Stimulated activated CD4-positive, alpha-beta T cell treated with anti-CD3 and anti-CD28 coated beads, Interleukin-4, amount 100 ng/mL, for 4 hours (primary cell): Measurements from ENCODE around the gene RAI1.

Experiments
- DNase-seq, 2 experiments: peaks; one replicate each; pipeline ENCODE4 v3.0.0-alpha.2; 2020

Gene RAI1

DNA sequence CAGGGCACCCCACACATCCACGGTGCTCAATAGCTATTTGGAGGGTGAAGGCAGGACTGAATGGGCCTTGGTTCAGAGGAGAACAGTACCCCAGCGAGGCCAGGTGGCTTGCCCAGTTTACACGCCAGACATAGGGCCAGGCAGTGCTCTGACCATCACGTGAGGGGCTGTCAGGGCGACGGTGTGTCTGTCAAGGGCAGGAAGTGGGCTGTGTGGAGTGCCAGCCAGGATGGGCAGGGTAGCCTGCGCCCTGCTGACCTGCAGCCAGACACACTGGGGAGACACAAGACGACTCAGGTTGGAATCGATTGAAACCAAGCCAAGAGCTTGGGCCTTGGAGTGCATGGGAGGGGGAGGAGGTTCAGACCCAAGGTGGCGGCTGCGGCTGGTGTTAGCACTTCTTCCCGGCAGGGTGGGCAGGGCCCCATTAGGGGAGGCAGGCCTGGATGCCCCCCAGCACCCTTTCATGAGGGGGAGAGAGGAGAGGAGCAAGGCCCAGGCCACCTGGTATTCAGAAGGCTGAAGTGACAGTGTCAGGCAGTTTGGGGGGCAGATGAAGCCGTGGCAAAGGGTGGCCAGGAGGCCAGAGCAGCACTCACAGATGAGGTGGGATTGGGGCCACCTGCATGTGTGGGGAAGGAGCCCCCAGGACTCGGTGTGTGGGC, 87.3 kb downstream of the RAI1 start:
- no peak for DNase-seq

DNA sequence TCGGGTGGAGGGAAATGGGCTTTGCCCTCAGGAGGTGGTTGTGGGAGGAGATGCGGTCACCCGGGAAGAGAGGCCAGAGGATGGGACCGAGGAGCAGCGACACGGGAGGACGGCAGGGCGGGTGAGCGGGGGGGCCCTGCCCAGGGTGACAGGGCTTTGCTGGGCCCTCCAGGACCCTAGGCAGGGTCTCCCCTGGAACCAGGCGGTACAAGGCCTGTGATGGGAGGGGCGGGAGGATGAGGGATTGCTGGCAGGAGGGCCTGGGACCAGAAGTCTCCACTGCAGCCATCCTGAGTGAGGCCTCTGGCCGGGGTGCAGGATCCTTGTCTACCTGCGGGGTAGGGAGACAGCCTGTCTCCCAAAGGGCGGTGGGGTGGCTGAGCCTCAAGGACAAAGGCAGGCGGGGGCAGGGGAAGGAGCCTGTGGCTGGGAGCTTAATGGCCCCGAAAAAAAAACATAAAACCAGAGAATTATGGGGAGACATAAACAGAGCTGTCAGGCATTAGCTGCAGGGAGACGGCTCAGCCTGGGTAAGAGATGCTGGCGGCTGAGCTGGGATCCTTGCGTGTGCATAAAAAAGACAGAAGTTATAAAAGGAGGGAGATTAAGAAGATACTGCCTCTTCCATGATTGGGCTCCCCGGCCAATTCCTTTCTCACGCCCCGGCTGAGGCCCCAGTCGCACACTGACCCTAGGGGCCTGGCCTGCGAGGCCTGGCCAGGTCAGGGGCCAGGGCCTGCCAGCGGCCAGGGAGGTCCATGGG, 88.8 kb downstream of the RAI1 start:
- no peak for DNase-seq

DNA sequence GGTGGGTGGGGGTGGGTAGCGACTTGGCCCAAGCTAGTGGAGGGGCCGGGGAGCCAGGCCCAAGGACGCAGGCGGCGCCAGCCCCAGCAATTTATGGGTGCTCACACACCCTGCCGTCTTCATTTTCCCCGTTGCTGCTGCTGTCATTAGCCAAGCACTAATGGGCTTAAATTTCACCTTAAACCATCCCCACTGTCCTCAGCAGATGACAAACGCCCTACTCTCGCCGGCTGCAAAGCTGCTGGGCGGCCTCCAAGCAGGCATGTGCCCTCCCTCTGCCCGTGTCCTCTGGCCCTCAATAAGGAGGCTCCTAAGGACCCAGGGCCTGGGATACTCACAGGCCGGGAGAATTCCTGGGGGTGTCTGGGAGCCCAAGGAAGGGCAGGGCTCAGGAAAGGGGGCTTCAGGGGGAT, 89.4 kb downstream of the RAI1 start:
- no peak for DNase-seq

DNA sequence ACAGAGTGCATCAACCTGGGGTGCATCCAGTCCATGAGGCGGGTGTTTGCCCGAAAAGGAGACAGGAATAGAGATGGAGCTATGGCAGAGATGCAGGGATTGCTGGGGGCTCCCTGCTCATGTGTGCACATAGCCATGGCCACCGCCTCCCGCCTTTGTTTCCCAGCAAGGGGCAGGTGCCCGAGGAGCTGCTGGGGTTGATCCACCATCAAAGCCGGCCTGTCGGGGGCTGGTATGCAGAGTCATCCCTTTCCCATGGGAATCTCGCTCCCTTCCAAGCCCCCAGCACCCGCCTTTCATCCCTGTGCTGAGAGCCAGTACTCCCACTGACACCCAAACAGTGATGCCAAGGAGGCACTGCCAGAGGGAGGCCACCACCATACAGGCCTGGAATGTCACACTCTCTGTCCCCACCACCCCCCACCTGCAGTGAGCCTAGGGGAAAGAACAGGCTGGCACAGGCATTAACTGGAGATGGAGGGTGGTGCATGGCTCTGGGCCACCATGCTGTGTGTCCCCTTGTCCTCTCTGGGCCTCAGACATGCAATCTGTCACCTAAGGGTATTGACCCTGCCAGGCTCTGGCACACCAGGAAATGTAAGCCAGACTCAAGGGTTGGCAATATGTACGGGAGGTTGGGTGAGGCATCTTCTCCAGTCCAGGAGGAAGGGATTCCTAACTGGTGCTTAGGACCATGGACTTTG, 90.4 kb downstream of the RAI1 start:
- no peak for DNase-seq

DNA sequence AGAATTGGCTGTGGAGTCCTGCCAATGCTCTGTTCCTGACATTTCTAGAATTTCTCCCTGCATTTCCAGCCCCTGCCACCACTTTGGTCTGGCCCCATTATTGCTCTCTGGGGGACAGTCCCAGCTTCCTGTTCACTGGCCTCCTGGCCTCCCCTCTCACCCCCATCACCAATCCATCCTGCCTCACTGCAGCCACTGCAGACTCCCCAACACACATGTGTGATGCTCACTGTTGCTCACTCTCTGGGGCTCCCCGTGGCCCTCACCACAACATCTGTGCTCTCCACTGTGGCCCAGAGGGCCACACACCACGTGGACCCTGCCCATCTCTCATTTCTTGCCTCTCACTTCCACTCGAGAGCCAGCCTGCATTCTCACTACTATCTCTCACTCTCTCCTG, 91.0 kb downstream of the RAI1 start:
- DNase-seq: no peak

DNA sequence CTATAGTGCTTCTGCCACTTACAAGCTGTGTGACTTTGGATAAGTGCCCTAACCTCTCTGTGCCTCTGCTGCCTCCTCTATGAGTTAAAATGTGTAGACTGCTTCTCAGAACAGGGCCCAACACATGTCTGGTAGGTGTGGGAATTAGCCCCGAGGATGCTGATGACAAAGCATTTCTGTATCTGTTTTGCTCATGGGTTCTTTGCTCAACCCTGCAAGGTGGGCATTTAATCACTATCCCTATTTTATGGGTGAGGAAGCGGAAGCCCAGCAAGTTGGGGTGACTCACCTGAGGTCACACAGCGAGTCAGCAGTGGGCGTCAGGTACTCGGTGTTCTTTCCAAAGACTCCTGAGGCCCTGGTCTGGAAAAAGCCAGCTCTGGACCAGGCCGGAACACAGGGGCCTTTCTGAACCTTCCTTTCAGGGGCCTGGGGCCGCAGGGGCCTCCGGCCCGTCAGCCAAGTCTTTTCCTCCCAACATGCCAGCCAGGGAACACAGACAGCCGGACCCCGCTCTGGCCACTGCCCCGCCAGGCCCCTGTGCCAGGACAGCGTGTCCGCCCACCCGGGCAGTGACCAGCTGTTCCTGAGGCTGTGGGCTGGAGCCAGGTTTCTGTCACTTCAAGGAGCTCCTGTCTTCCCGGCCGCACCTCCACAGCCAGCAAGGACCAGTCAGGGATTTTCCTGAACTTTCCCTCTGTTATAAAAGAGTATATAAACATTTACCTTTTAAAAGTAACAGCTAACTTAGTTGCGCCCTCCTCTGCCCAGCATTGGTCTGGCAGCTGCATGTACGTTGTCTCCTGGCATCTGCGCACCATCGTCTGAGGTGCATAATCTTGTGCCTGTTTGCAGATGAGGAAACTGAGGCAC, 93.0 kb downstream of the RAI1 start:
- DNase-seq: no peak

DNA sequence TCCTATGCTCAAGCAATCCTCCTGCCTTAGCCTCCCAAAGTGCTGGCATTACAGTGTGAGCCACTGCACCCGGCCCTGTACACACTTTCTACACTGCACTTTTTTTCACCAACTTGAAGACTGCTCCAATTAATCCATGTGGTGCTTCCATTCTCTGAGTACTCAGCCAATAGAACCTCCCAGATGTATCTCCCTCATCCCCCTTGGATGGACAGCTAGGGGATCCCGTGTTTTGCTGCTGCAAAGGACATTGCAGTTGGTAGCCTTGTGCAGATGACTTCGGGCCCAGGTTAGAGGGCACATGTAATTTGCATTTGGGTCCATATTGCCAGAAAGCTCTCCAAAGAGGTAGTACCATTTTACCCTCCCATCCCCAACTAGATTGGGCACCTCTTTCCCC, 95.6 kb downstream of the RAI1 start:
- no peak for DNase-seq

DNA sequence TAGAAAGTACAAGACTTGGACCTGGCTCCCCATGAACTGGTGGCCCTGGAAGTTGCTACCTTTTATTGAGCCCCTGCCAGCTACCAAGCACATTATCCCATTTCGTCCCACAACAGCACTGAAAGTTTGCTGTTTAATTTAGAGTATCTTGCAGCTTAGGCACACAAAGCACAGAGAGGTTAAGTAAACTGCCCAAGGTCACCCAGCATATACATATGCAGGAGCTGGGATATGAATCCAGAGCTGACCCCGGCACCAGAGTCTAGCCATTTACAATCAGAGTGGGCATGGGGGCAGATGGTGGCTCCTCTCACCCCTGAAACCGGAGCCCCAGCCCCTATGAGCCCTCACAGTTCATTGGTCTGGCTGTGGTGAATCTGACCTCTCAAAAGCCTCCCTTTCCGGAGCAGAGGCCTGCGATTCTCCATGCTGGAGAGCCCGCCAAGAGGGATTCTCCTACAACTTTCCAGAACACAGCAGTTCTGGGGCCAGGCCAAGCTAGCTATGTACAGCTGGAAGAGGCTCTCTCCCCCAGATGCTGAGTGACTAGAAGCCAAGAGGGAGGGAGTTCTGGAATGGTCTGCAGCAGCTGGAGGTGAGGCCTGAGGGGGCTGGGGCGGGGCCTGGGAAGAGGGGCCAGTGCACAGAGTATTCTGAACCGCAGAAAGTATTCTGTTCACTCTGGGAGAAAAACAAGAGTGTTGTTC, 97.2 kb downstream of the RAI1 start:
- no peak for DNase-seq

DNA sequence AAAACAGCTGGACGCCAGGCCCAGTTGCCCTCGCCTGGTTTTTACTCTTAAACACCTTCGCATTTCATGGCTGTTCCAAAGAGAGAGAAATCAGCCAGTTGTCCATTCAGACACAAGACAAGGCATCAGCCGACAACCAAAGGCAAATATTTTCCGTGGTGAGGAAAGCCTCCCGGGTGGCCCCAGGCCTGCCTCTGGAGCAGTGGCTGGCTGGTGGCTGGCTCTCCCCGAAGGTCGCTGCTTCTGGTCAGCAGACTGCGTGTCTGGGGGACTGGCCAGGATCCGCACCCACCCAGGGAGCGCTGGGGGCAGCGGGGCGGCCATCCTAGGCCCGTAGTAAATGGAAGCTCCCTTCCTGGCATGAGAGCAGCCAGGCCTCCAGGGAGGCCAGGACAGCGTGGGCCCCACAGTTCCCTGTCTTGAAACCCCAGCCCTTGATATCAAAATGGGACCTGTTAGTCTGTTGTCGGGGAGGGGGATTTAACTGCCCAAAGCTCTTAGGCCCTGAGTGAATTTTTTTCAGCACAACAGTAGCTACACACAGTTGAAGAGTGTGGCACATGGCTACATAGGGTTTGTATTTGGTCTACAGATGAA, 97.9 kb downstream of the RAI1 start:
- no peak for DNase-seq

DNA sequence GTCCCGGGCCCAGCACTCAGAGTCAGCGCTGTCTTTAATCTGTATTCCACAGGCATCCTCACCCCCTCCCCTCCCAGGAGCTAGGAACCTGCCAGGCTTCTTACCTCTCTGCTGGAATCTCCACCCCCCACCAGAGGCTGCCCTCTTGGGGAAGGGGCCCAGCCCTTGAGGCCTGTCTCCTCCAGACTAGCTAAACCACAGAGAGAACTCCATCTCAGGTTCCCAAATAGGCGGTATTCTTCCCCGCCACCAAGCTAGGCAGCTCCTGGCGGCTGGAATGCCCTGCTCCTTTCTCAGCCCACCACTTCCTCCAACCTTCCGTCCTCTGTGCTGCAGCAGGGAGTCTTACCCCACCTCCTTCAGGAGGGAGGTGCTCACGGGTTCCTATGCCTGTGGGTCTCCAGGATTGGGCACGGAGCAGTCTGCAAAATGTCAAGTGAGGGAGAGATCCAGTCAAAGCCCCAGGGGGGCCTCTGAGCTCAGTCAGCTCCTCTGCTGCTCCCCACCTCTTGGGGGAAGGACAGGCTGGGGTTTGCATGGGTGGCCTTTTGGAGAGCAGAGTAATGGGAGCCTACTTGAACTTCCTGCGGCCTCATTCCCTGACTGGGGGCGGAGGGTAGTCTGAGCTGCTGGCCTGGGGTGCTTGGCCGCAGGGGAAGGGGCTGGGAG, 99.8 kb downstream of the RAI1 start:
- no peak for DNase-seq

DNA sequence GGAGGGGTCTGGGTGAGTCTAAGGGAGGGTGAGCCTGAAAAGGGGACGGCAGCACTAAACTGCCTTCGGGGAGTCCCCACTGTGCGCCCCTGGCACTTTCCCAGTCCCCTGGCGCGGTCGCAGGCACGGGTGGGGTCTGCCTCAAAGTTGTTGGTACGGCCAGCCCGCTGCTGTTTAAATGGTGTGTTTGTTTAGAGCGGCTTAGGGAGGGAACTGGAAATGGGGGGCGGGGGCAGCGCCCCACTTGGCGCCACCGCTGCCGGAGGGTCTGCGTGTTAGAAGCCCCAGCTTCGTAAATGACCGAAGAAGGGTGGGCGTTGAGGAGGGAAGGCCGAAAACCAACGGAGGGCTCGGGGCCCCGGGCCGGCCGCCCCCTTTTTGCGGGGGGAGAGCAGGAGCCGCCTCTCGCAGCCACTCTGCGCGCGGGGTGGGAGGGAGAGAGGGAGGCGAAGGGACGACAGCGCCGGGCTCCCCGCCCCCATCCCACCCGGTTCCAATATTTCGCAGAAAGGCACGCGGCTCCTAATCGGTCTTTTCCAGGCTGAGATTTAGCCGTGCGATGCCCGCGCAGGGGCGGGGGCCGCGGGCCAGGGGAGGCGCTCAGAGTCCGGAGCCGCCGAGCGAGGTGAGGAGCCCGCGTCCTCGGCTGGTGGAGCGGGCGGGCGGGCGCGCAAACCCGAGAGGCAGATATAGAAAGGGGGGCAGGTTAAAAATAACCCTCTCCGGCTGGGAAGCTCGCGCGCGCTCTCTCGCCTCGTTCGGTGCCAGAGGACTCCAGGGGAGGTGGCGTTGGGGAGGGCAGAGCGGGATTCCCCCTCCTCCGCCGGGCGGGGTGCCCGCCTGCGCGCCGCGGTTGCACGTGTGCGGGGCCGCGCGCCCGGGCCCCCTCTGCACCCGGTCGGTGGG, 100.6 kb downstream of the RAI1 start:
- DNase-seq: peak; percentile 30 to 45

DNA sequence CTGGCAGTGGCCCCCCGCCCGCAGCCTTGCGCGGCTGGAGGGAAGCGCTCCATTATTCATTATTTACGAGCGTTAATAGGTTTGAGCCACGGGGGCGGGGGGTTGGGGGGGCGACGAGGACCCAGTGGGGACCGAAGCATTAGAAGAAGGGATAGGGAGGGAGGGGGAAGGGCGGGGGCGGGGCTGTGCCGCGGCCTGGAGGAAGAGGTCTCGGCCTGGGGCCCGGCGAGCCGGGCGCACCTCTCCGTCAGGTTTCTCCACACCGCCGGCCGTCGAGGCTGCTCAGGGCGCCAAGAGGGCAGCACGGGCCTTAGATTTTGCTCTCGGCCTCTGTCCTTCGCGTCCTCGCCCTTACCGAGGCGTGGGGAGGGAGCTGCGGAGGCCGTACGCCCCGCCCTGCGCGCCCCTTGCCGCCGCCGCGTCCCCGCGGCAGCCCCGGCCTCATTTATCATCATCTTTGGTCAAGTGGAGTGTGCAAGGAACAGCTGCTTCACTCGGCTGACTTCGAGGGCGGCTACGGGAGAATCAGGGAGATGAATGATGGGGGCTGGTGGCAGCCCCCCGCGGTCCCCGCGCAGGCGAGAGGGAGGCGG, 101.4 kb downstream of the RAI1 start:
- DNase-seq: no peak

DNA sequence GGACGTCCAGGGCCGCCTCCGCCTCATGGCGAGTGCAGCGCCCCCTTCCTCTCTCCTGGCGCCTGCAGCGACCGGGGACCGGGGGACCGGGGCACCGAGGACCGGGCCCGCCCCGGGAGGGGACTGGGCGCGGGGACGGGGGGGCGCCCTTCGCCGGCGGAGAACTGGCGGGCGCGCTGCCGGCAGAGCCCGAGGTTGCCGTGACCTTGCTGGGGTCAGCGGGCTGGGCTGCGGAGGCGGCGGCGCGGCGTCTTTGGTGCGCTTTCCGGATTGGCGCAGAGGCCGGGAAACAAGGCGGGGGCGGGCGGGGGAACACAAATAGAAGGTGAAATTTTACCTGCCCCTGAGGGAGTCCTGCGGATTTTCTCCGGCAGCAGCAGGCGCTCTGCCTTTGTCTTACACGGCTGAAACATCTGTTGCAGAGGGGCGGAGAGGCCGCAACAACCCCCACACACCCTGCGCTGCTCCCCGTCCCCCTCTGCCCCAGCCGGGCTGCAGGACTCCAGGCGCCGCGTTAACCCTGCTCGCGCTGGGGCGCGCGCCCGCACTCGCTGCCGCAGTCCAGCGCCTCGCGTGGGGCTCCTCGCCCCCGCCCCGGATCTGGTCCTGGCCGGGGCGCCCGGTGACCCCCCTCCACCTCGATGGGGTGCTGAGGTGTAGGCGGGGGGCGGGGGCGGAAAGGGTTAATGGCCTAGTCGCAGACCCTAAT, 102.0 kb downstream of the RAI1 start:
- peak; percentile 47 to 52 for DNase-seq

DNA sequence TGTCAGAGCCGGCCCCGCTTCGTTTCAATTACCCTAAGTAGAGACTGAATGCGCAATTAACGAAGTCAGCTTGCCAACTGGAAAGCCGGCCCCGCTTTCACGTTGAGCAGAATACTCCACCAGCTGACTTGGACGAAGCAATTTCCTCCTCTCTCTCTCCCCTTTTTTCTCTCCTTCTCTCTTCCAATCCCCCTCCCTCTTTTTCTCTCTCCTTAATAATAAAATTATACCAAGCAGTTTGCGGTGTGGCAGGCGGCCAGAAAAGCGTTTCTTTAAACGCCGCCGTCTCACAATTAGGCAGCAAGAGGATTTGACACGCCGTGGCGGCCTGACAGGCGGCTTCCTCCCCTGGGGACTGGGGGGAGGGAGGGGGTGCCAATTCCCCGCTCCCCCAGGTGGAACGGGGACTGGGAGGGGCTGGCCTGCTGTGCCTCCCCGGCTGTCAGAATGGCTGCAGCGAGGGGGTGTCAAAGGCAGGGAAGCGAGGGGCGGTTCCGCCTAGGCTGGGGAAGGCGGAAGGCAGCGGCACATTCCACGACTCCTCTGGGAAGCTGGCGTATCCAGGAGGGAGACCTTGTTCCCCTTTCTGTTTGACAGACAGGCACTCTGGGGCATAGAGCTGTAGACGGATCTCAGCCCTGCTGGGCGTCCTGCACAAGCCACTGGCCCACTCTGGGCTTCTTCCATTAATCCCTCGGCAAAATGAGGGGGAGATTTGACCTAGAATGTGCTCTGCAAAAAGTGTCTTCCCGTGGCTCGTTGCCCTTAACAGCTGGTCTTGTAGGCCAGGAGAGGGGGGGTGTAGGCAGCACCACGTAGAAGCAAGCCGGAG, 102.8 kb downstream of the RAI1 start:
- DNase-seq: peak in 1 of 2 experiments; percentile 15

DNA sequence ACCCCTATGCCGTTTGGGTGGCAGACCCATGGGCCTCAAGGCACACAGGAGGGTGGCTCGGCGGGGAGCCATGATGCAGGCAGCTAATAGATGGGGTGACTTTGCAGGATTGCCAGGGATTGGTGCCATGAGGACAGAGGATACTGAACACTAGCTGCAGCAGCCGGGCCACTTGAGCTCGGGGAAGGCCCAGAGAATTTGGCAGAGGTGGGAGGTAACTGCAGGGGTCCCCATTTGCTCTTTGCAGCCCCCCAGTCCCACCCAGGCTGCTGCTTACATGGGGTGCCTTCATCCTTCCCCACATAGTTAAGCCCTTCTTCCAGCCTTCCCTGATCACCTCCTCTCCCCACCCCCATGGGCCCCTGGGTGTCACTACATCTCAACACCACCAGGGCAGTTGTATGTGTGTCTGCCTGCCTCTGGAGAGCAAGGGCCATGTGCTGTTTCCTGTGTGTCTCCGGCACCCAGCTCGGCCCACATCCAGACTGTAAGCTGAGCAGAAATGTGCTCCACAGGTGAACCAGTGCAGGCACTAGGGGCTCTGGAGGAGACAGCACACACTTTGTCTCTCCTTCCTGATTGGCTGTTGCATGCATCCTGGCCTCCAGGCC, 103.5 kb downstream of the RAI1 start:
- DNase-seq: no peak

DNA sequence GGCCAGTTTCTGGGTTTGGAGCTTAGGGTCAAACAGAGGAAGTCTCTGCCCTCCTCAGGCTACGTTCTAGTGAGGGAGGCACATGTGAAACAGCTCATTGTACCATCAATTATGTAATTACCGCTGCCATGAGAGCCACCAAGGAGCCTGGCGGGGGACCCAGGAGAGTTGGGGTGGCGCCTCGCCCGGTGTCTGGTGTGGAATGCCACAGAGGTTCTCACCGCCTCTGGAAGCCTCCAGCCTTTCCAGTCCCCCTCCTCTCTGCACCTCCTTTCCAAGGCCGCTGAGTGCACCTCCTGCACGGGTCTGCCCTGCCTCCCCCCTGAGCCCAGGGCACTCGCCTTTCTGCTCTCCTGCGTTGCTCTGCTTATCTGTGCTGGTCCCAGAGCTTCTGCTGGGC, 104.1 kb downstream of the RAI1 start:
- DNase-seq: no peak

DNA sequence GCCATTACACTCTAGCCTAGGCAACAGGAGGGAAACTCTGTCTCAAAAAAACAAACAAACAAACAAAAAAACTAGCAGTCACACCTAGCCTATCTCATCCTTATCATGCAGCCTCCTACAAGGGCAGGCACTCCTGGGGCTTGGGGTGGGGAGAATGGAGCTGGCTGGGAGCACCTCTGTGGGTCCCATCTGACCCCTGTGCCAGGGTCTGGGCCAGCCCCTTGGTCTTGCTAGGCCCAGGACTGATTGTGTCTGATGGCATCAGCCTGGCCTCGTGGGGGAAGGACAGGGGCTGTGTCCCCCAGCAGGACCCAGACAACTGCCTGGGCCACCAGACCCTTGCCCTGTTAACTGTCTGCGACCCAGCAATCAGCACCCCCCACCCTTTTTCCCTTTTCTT, 105.7 kb downstream of the RAI1 start:
- DNase-seq: no peak

DNA sequence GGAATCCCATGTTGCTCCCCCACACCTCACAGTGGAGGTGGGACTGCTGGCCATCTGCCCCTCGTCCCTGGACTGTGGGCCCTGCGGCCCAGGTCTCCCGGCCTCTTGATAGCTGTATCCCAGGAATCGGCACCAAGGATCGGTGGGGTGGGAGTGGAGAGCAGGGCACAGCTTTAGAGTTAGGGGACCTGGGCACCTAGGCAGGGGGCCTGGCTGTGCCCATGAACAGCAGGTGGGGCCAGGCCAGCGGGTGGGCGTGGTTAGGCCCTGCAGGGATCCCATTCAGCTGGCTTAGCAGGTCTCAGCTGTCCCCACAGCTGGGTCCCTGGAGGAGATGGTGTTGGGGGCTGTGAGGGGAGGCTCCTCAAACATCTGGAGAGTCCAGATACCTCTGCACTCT, 106.3 kb downstream of the RAI1 start:
- DNase-seq: no peak
